Astrocyte (in vitro differentiated cells and primary cell): ENCODE measurements around the gene FEZ2.

Source experiments
- EZH2 ChIP-seq: IDR thresholded peaks from 2 replicates; pipeline ENCODE4 v1.6.1; 2012; ENCODE audit warnings: mild to moderate bottlenecking, low read length, inconsistent platforms; ENCODE audit not compliant: insufficient read depth
- TF ChIP-seq, protein P1 (sequence below): IDR thresholded peaks from 2 replicates; pipeline ENCODE4 v1.5.1; 2011; ENCODE audit warnings: low read depth, mild to moderate bottlenecking, inconsistent platforms, low read length, moderate library complexity; ENCODE audit not compliant: insufficient read depth

DNA sequence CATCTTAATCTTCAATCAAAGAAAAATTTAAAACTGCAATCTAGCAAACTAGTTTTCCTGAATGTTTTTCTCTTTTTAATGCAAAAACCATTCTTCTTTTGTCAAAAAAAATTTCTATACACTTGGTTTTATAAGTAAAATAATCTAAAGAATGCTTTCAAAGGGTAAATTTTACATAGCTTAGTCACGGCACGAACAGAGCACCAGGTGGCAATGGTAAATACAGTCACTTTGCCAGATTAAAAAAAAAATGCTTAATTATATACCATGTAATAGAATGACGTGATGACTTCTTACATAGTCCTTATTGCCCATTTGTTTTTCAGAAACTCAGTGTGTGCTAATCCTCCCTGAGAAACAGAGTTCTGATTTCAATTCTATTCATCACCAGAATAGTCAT lies 10.4 kb downstream of the FEZ2 start:
- TF ChIP-seq, protein P1, sequence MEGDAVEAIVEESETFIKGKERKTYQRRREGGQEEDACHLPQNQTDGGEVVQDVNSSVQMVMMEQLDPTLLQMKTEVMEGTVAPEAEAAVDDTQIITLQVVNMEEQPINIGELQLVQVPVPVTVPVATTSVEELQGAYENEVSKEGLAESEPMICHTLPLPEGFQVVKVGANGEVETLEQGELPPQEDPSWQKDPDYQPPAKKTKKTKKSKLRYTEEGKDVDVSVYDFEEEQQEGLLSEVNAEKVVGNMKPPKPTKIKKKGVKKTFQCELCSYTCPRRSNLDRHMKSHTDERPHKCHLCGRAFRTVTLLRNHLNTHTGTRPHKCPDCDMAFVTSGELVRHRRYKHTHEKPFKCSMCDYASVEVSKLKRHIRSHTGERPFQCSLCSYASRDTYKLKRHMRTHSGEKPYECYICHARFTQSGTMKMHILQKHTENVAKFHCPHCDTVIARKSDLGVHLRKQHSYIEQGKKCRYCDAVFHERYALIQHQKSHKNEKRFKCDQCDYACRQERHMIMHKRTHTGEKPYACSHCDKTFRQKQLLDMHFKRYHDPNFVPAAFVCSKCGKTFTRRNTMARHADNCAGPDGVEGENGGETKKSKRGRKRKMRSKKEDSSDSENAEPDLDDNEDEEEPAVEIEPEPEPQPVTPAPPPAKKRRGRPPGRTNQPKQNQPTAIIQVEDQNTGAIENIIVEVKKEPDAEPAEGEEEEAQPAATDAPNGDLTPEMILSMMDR, result no peak
- TF ChIP-seq EZH2, result no peak
